Astrocyte (in vitro differentiated cells and primary cell): Measurements from ENCODE around the gene RIGI.

Experiments
- CTCF ChIP-seq: IDR thresholded peaks from 2 replicates; pipeline ENCODE4 v1.5.1; 2011; ENCODE audit warnings: low read depth, mild to moderate bottlenecking, inconsistent platforms, low read length, moderate library complexity; ENCODE audit not compliant: insufficient read depth
- EZH2 ChIP-seq: IDR thresholded peaks from 2 replicates; pipeline ENCODE4 v1.6.1; 2012; ENCODE audit warnings: mild to moderate bottlenecking, low read length, inconsistent platforms; ENCODE audit not compliant: insufficient read depth

- TF ChIP-seq CTCF (no peak), EZH2 (no peak)
Measured at GRCh38 chr9:32554107-32554506, 28.1 kb upstream of the RIGI start.
